Fibroblast of lung (primary cell): ENCODE measurements around the gene C11orf65. TPM values are rescaled to one million over a fixed set of nuclear protein-coding genes. Genes with fewer than 3 reads are reported as not detected.
A peak's percentile ranks its signal among the peaks of the same experiment; 100 is the strongest.

Experiments used
- DNase-seq, 2 donors: peaks; one replicate each; pipeline versions ENCODE4 v3.0.0 to v3.0.0-alpha.2; 2010; ENCODE audit warnings: low read depth in 2 of 2
- H2AFZ ChIP-seq: 2 replicates; pipeline ENCODE4 v1.5.1; 2012; ENCODE audit warnings: low read length, control low read depth, inconsistent platforms
- H3K27ac ChIP-seq: 2 replicates; pipeline ENCODE4 v1.5.1; 2011; ENCODE audit warnings: low read length, control low read depth; ENCODE audit not compliant: insufficient read depth
- H3K27me3 ChIP-seq: 2 replicates; pipeline ENCODE4 v1.5.1; 2011; ENCODE audit warnings: mild to moderate bottlenecking, low read length; ENCODE audit not compliant: control insufficient read depth, insufficient read depth
- H3K36me3 ChIP-seq: 2 replicates; pipeline ENCODE4 v1.5.1; 2011; ENCODE audit warnings: low read length; ENCODE audit not compliant: control insufficient read depth, insufficient read depth
- H3K4me1 ChIP-seq: 2 replicates; pipeline ENCODE4 v1.5.1; 2011; ENCODE audit warnings: low read length; ENCODE audit not compliant: control insufficient read depth, insufficient read depth; ENCODE audit errors: extremely low read depth
- H3K4me2 ChIP-seq: 2 replicates; pipeline ENCODE4 v1.5.1; 2011; ENCODE audit warnings: low read length, control low read depth; ENCODE audit not compliant: insufficient read depth; ENCODE audit errors: extremely low read depth
- H3K4me3 ChIP-seq, 4 experiments: fragments of 200-600 bp in 1 of 4; sonication (generic) in 1 of 4; replicated peaks in 1 of 4; 2 replicates each; pipeline ENCODE4 v1.5.1; 2011 to 2016; ENCODE audit warnings: low read length in 4 of 4, low read depth in 3 of 4, mild to moderate bottlenecking in 3 of 4, control low read depth in 2 of 4, inconsistent platforms in 1 of 4, mixed read lengths in 1 of 4; ENCODE audit not compliant: insufficient read depth in 1 of 4; ENCODE audit errors: control extremely low read depth in 1 of 4
- H3K79me2 ChIP-seq: 2 replicates; pipeline ENCODE4 v1.5.1; 2012; ENCODE audit warnings: mild to moderate bottlenecking, low read length, inconsistent platforms; ENCODE audit not compliant: control insufficient read depth, insufficient read depth
- H3K9ac ChIP-seq: 2 replicates; pipeline ENCODE4 v1.5.1; 2011; ENCODE audit warnings: mild to moderate bottlenecking, low read length, control low read depth; ENCODE audit not compliant: insufficient read depth
- H3K9me3 ChIP-seq: 2 replicates; pipeline ENCODE4 v1.5.1; 2012; ENCODE audit warnings: low read depth, low read length; ENCODE audit not compliant: control insufficient read depth, insufficient read depth
- H4K20me1 ChIP-seq: 2 replicates; pipeline ENCODE4 v1.5.1; 2011; ENCODE audit warnings: low read length; ENCODE audit not compliant: control insufficient read depth, insufficient read depth; ENCODE audit errors: extremely low read depth
- EZH2 ChIP-seq: IDR thresholded peaks from 2 replicates; pipeline ENCODE4 v1.5.1; 2012; ENCODE audit warnings: low read length, control low read depth, mild to moderate bottlenecking; ENCODE audit errors: missing control alignments
- polyA plus RNA-seq, 2 donors: library from polyadenylated mRNA; depleted of rRNA in 1 of 2; stranded (reverse) in 1 of 2; unstranded in 1 of 2; fragments of >200 nt; gene quantifications; 2 replicates each; pipeline ENCODE4 v1.2.1, GENCODE V29; 2011 to 2012; ENCODE audit warnings: missing spikeins in 1 of 2
- total RNA-seq: library from RNA; depleted of rRNA; stranded (reverse); fragments of >200 nt; gene quantifications from 2 replicates; pipeline ENCODE4 v1.2.1, GENCODE V29; 2014
- TF ChIP-seq, protein P1 (sequence below), 2 donors: IDR thresholded peaks in 1 of 2; conservative IDR thresholded peaks in 1 of 2; 1 replicate in 1 of 2; 2 replicates in 1 of 2; pipeline ENCODE4 v1.5.1; 2011 to 2012; ENCODE audit warnings: low read length in 2 of 2, control low read depth in 1 of 2, inconsistent platforms in 1 of 2, low read depth in 1 of 2, mild to moderate bottlenecking in 1 of 2

C11orf65 gene
- total and polyA plus RNA-seq, 2 donors (not counting 1 experiment from before 2014, with no cell fraction given): 0.54 to 2.3 TPM

DNA sequence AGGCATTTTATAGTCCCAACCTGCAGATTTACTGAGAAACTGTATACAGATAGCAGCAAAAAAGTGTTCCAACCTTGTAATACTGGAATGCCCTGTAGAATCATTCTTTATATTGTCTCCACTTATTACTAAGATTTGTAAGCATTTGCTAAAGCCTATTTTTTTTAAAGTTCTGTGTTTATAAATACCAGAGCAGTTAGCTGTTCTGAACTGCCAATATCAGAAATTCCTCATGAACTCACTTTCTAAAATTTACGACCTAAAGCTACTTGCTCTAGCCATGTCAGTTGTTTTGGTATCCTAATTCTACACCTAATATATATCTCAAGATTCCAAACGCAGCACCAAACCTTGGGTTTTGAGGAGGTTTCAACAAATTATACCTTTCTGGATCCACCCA lies 103.2 kb downstream of the C11orf65 start:
- Histone ChIP-seq H3K9ac (no peak overlapping the region), H3K4me1 (peaks cover 8% of the 10 kb centered on the region), H3K27me3 (no peaks in the 10 kb centered on the region), H3K4me2 (peak overlapping the region; percentile 51), H3K4me3 (no peak overlapping the region), H3K36me3 (no peaks in the 10 kb centered on the region), H3K79me2 (no peaks in the 10 kb centered on the region), H3K27ac (peak overlapping the region; percentile 8), H3K9me3 (no peaks in the 10 kb centered on the region), H4K20me1 (no peaks in the 10 kb centered on the region), H2AFZ (no peak overlapping the region)
- peak; percentile 33 to 56 for DNase-seq
- no peak for TF ChIP-seq EZH2
- TF ChIP-seq, protein P1, sequence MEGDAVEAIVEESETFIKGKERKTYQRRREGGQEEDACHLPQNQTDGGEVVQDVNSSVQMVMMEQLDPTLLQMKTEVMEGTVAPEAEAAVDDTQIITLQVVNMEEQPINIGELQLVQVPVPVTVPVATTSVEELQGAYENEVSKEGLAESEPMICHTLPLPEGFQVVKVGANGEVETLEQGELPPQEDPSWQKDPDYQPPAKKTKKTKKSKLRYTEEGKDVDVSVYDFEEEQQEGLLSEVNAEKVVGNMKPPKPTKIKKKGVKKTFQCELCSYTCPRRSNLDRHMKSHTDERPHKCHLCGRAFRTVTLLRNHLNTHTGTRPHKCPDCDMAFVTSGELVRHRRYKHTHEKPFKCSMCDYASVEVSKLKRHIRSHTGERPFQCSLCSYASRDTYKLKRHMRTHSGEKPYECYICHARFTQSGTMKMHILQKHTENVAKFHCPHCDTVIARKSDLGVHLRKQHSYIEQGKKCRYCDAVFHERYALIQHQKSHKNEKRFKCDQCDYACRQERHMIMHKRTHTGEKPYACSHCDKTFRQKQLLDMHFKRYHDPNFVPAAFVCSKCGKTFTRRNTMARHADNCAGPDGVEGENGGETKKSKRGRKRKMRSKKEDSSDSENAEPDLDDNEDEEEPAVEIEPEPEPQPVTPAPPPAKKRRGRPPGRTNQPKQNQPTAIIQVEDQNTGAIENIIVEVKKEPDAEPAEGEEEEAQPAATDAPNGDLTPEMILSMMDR (conservative IDR thresholded peaks at IDR 0.05 in 1 of 2, IDR thresholded peaks at IDR 0.05 in 1 of 2; ENCODE audit: low read depth in 1 of 2, low read length in 2 of 2): no peak

DNA sequence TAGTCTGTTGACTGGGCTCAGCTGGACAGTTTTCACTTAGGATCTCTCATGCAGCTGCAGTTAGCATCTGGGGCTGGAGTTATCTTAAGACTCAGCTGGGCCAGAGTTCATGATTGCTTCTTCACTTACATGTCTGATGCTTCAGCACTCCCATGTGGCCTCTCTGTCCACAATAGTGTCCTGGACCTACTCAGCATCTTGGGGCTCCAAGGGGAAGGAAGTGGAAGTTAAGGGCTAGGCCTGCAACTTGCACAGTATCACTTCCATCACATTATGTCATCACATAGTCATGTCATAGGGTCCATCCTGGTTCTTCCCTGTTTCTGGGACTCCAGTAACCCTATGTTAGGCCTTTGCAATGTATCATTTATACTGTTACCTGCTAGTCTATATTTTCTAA lies 115.9 kb downstream of the C11orf65 start:
- Histone ChIP-seq H3K4me3 (no peak overlapping the region), H3K27me3 (no peaks in the 10 kb centered on the region), H3K9me3 (no peaks in the 10 kb centered on the region), H3K36me3 (peaks cover 4% of the 10 kb centered on the region), H2AFZ (no peak overlapping the region), H4K20me1 (no peaks in the 10 kb centered on the region), H3K9ac (no peak overlapping the region), H3K79me2 (no peaks in the 10 kb centered on the region), H3K4me1 (no peaks in the 10 kb centered on the region), H3K4me2 (no peak overlapping the region), H3K27ac (no peak overlapping the region)
- DNase-seq: no peak
- TF ChIP-seq, protein P1 (conservative IDR thresholded peaks at IDR 0.05 in 1 of 2, IDR thresholded peaks at IDR 0.05 in 1 of 2; ENCODE audit: low read depth in 1 of 2, low read length in 2 of 2): no peak
- TF ChIP-seq EZH2: no peak

DNA sequence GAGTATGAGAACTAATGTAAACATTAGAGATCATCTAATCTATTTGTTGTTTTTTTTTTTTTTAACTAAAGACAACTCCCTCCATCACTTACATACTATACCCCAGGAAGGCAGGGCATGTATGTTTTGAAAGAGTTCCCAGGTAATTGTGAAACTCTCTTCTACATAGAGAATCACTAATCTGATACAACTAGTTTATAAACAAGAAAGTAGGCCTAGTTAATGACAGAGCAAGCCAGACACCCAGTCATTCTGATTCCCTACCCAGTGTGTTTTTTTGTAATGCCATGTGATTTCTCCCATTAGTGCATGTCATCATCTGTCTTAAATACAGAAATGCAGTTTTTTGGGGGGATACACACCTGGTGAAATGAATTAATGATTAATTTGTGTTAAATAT lies 120.9 kb downstream of the C11orf65 start:
- DNase-seq: no peak
- no peaks in the 10 kb centered on the region for H3K79me2 ChIP-seq
- H3K9ac ChIP-seq: no peak overlapping the region
- H3K4me3 ChIP-seq: no peak overlapping the region
- no peaks in the 10 kb centered on the region for H3K4me1 ChIP-seq
- no peaks in the 10 kb centered on the region for H4K20me1 ChIP-seq
- no peak overlapping the region for H2AFZ ChIP-seq
- TF ChIP-seq EZH2: no peak
- TF ChIP-seq, protein P1 (conservative IDR thresholded peaks at IDR 0.05 in 1 of 2, IDR thresholded peaks at IDR 0.05 in 1 of 2; ENCODE audit: low read depth in 1 of 2, low read length in 2 of 2): no peak
- H3K4me2 ChIP-seq: no peak overlapping the region
- peaks cover 2% of the 10 kb centered on the region for H3K36me3 ChIP-seq
- H3K27ac ChIP-seq: no peak overlapping the region
- no peaks in the 10 kb centered on the region for H3K27me3 ChIP-seq
- H3K9me3 ChIP-seq: no peaks in the 10 kb centered on the region
